ENCODE results near the gene TYW3. TPM values are rescaled to one million over a fixed set of nuclear protein-coding genes. Genes with fewer than 3 reads are reported as not detected.

TYW3 gene
- total and polyA plus RNA-seq, 4 donors: 6.2 to 13.1 (median 8.3) TPM

DNA sequence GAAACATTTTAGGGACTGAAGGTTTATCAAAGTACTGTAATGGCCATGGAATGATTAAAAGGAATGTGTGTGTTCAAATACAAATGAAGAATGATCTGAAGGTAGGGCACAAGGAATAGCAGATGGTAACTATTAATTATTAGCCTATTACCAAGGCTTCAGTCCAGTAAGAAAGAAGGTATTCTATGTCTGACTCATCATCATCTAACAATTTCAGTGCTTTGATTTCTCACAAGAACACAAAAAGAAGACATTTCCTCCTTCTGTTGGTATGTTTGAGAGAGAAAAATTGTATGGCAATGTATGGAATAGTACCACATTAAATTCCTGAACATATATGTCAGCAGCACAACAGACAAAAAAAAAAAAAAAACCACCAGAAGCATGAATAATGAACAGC, 57.5 kb downstream of the TYW3 start:
- no peak overlapping the region for H3K9ac ChIP-seq (ENCODE audit: low read depth in 1 of 2, low read length in 2 of 2)
- no peak for DNase-seq (ENCODE audit: low spot score)

DNA sequence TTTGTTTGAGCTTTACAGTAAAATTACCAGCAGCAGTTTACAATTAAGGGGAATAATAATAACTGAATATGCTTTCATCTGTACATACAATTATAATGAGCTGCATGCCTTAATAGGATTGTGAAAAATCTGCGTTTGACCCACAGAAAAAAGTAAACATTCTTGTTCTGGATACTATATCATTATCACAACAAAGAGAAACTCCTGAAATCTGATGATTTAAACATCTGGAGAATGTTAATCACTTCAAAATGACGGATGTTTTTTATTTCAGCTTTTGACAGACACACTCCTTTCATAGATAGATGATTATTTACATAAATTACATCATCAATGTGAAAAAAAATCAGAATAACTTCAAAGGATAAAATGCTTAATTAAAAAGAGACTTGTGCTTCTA, 58.5 kb downstream of the TYW3 start:
- no peaks in the 10 kb centered on the region for H3K4me1 ChIP-seq (ENCODE audit: control insufficient read depth in 4 of 4, insufficient read depth in 4 of 4, low read length in 3 of 4)
- H3K9me3 ChIP-seq (ENCODE audit: control insufficient read depth in 4 of 4, low read length in 3 of 4): no peaks in the 10 kb centered on the region
- H3K27me3 ChIP-seq (ENCODE audit: control insufficient read depth in 4 of 4, insufficient read depth in 4 of 4, low read length in 3 of 4): peaks cover 0 to 8% (median 0%) of the 10 kb centered on the region in 4 donors
- TF ChIP-seq FOXA2 (IDR thresholded peaks at IDR 0.05) (no peak), JUND (IDR thresholded peaks at IDR 0.05) (no peak), SP1 (IDR thresholded peaks at IDR 0.05) (no peak), FOXA1 (IDR thresholded peaks at IDR 0.05) (no peak), GABPA (IDR thresholded peaks at IDR 0.05 in 1 of 2, conservative IDR thresholded peaks at IDR 0.05 in 1 of 2) (no peak), HNF4G (IDR thresholded peaks at IDR 0.05) (no peak), YY1 (IDR thresholded peaks at IDR 0.05) (no peak)
- TF ChIP-seq, protein P1, sequence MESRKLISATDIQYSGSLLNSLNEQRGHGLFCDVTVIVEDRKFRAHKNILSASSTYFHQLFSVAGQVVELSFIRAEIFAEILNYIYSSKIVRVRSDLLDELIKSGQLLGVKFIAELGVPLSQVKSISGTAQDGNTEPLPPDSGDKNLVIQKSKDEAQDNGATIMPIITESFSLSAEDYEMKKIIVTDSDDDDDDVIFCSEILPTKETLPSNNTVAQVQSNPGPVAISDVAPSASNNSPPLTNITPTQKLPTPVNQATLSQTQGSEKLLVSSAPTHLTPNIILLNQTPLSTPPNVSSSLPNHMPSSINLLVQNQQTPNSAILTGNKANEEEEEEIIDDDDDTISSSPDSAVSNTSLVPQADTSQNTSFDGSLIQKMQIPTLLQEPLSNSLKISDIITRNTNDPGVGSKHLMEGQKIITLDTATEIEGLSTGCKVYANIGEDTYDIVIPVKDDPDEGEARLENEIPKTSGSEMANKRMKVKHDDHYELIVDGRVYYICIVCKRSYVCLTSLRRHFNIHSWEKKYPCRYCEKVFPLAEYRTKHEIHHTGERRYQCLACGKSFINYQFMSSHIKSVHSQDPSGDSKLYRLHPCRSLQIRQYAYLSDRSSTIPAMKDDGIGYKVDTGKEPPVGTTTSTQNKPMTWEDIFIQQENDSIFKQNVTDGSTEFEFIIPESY (IDR thresholded peaks at IDR 0.05): no peak
- no peak overlapping the region for H3K27ac ChIP-seq (ENCODE audit: low read depth in 1 of 2, low read length in 2 of 2)
- H3K36me3 ChIP-seq (ENCODE audit: control insufficient read depth in 4 of 4, insufficient read depth in 3 of 4, low read depth in 1 of 4, low read length in 3 of 4): no peaks in the 10 kb centered on the region
- WGBS: 48% methylated on average over 2 of the region's 2 CpGs
- H3K9ac ChIP-seq (ENCODE audit: low read depth in 1 of 2, low read length in 2 of 2): no peak overlapping the region
- no peak for DNase-seq (ENCODE audit: low spot score)
- no peak overlapping the region for H3K4me3 ChIP-seq (ENCODE audit: low read depth in 1 of 3, low read length in 3 of 3)

More for the DNA sequence above, 57.5 kb downstream of the TYW3 start:
- H3K4me1 ChIP-seq (ENCODE audit: control insufficient read depth in 4 of 4, insufficient read depth in 4 of 4, low read length in 3 of 4): no peaks in the 10 kb centered on the region
- no peak for TF ChIP-seq GABPA (IDR thresholded peaks at IDR 0.05 in 1 of 2, conservative IDR thresholded peaks at IDR 0.05 in 1 of 2)
- no peak for TF ChIP-seq TAF1 (conservative IDR thresholded peaks at IDR 0.05)
- TF ChIP-seq RAD21 (IDR thresholded peaks at IDR 0.05): no peak
- no peak for TF ChIP-seq YY1 (IDR thresholded peaks at IDR 0.05)
- no peak for TF ChIP-seq NR2F2 (IDR thresholded peaks at IDR 0.05)
- TF ChIP-seq HNF4A (conservative IDR thresholded peaks at IDR 0.05): no peak
- TF ChIP-seq HNF4G (IDR thresholded peaks at IDR 0.05): no peak
- TF ChIP-seq, protein P2, sequence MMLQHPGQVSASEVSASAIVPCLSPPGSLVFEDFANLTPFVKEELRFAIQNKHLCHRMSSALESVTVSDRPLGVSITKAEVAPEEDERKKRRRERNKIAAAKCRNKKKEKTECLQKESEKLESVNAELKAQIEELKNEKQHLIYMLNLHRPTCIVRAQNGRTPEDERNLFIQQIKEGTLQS (IDR thresholded peaks at IDR 0.05): no peak
- TF ChIP-seq, protein P3, sequence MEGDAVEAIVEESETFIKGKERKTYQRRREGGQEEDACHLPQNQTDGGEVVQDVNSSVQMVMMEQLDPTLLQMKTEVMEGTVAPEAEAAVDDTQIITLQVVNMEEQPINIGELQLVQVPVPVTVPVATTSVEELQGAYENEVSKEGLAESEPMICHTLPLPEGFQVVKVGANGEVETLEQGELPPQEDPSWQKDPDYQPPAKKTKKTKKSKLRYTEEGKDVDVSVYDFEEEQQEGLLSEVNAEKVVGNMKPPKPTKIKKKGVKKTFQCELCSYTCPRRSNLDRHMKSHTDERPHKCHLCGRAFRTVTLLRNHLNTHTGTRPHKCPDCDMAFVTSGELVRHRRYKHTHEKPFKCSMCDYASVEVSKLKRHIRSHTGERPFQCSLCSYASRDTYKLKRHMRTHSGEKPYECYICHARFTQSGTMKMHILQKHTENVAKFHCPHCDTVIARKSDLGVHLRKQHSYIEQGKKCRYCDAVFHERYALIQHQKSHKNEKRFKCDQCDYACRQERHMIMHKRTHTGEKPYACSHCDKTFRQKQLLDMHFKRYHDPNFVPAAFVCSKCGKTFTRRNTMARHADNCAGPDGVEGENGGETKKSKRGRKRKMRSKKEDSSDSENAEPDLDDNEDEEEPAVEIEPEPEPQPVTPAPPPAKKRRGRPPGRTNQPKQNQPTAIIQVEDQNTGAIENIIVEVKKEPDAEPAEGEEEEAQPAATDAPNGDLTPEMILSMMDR (IDR thresholded peaks at IDR 0.05; ENCODE audit: low read depth, low read length, missing input control): no peak
- TF ChIP-seq, protein P1 (IDR thresholded peaks at IDR 0.05): no peak
- TF ChIP-seq FOXA1 (IDR thresholded peaks at IDR 0.05): no peak
- TF ChIP-seq RXRA (IDR thresholded peaks at IDR 0.05): no peak
- peaks cover 0 to 8% (median 0%) of the 10 kb centered on the region in 4 donors for H3K27me3 ChIP-seq (ENCODE audit: control insufficient read depth in 4 of 4, insufficient read depth in 4 of 4, low read length in 3 of 4)
- H3K36me3 ChIP-seq (ENCODE audit: control insufficient read depth in 4 of 4, insufficient read depth in 3 of 4, low read depth in 1 of 4, low read length in 3 of 4): no peaks in the 10 kb centered on the region
- H3K27ac ChIP-seq (ENCODE audit: low read depth in 1 of 2, low read length in 2 of 2): no peak overlapping the region
- H3K9me3 ChIP-seq (ENCODE audit: control insufficient read depth in 4 of 4, low read length in 3 of 4): no peaks in the 10 kb centered on the region
- no peak overlapping the region for H3K4me3 ChIP-seq (ENCODE audit: low read depth in 1 of 3, low read length in 3 of 3)

Data from liver (tissue), 9 donors.